GM23248 (cell line): ENCODE data around the gene LRP1. TPM values are rescaled to one million over a fixed set of nuclear protein-coding genes. Genes with fewer than 3 reads are reported as not detected.
A peak's percentile ranks its signal among the peaks of the same experiment; 100 is the strongest.

ENCODE experiments used
- DNase-seq: peaks from one replicate; pipeline ENCODE4 v3.0.0-alpha.2; 2015
- H2AFZ ChIP-seq: fragments of 200-600 bp; sonication (generic); 2 replicates; pipeline ENCODE4 v1.6.1; 2016; ENCODE audit warnings: antibody characterized with exemption
- H3F3A ChIP-seq: fragments of 200-600 bp; sonication (generic); 2 replicates; pipeline ENCODE4 v1.6.1; 2016; ENCODE audit warnings: mild to moderate bottlenecking, antibody characterized with exemption, mixed run types; ENCODE audit not compliant: insufficient read depth
- H3K27ac ChIP-seq: fragments of 200-600 bp; sonication (generic); 2 replicates; pipeline ENCODE4 v1.5.1; 2016; ENCODE audit warnings: mild to moderate bottlenecking
- H3K27me3 ChIP-seq: fragments of 200-600 bp; sonication (generic); replicated peaks from 2 replicates; pipeline ENCODE4 v1.6.1; 2016; ENCODE audit warnings: mild to moderate bottlenecking; ENCODE audit not compliant: insufficient read depth
- H3K36me3 ChIP-seq: fragments of 200-600 bp; sonication (generic); 2 replicates; pipeline ENCODE4 v1.6.1; 2016; ENCODE audit warnings: low read depth, mild to moderate bottlenecking
- H3K4me1 ChIP-seq: fragments of 200-600 bp; sonication (generic); 2 replicates; pipeline ENCODE4 v1.6.1; 2016; ENCODE audit warnings: mild to moderate bottlenecking; ENCODE audit not compliant: insufficient read depth
- H3K4me2 ChIP-seq: fragments of 200-600 bp; sonication (generic); one replicate; pipeline ENCODE4 v1.6.1; 2016; ENCODE audit warnings: mild to moderate bottlenecking; ENCODE audit not compliant: unreplicated experiment
- H3K4me3 ChIP-seq: fragments of 200-600 bp; sonication (generic); 2 replicates; pipeline ENCODE4 v1.5.1; 2016; ENCODE audit warnings: mild to moderate bottlenecking
- H3K79me2 ChIP-seq: fragments of 200-600 bp; sonication (generic); 2 replicates; pipeline ENCODE4 v1.6.1; 2016; ENCODE audit warnings: mild to moderate bottlenecking; ENCODE audit not compliant: insufficient read depth
- H3K9ac ChIP-seq: fragments of 200-600 bp; sonication (generic); 2 replicates; pipeline ENCODE4 v1.6.1; 2016; ENCODE audit warnings: mild to moderate bottlenecking
- H3K9me2 ChIP-seq: fragments of 200-600 bp; sonication (generic); 2 replicates; pipeline ENCODE4 v1.6.1; 2016; ENCODE audit warnings: mixed run types, mild to moderate bottlenecking, moderate library complexity; ENCODE audit not compliant: insufficient read depth
- H3K9me3 ChIP-seq: fragments of 200-600 bp; sonication (generic); one replicate; pipeline ENCODE4 v1.6.1; 2017; ENCODE audit warnings: low read depth
- H4K20me1 ChIP-seq: fragments of 200-600 bp; sonication (generic); 2 replicates; pipeline ENCODE4 v1.6.0; 2016; ENCODE audit not compliant: insufficient read depth
- EZH2 ChIP-seq: fragments of 200-600 bp; sonication (generic); IDR thresholded peaks from 2 replicates; pipeline ENCODE4 v1.6.1; 2018; ENCODE audit warnings: antibody characterized with exemption, mild to moderate bottlenecking; ENCODE audit not compliant: insufficient read depth, poor library complexity, severe bottlenecking
- EZH2phosphoT487 ChIP-seq: fragments of 200-600 bp; sonication (generic); IDR thresholded peaks from 2 replicates; pipeline ENCODE4 v1.6.1; 2018; ENCODE audit warnings: antibody characterized with exemption, moderate library complexity, mild to moderate bottlenecking, low read depth; ENCODE audit not compliant: insufficient read depth
- WGBS, 2 experiments: methylation state at CpG; one replicate each; pipeline ENCODE4 v1.1.6; 2015 to 2017; ENCODE audit warnings: low lambda C conversion rate in 2 of 2, low coverage in 1 of 2; ENCODE audit errors: missing lambda C conversion rate in 2 of 2; 5-methylcytosine and 5-hydroxymethylcytosine counted together
- in situ Hi-C: fragments of 300-500 bp; cut with MboI; formaldehyde crosslinking; loops from 2 replicates; pipeline ENCODE4 v1.15.0; 2020
- polyA plus RNA-seq: library from polyadenylated mRNA; unstranded; fragments of >200 nt; fragmentation: Nextera tagmentation; extraction: Ambion mirVana; gene quantifications from 2 replicates; pipeline ENCODE4 v1.2.1, GENCODE V29; 2016
- total RNA-seq: library from RNA; depleted of rRNA; stranded (reverse); fragments of >200 nt; shearing (Covaris generic); gene quantifications from 2 replicates; pipeline ENCODE4 v1.2.3, GENCODE V29; 2014

LRP1 gene
- total and polyA plus RNA-seq, 2 experiments from 2014 or later, result 166 to 257 TPM

GRCh38 chr12:57236925-57237595 is 108.8 kb downstream of the LRP1 start:
- no peaks in the 10 kb centered on the region for H4K20me1 ChIP-seq
- no peaks in the 10 kb centered on the region for H3K9me2 ChIP-seq
- no peak overlapping the region for H3K4me3 ChIP-seq
- H3K27ac ChIP-seq, result no peak overlapping the region
- no peaks in the 10 kb centered on the region for H3K9me3 ChIP-seq
- H2AFZ ChIP-seq, result no peak overlapping the region
- no peak overlapping the region for H3K9ac ChIP-seq
- WGBS, 2 experiments, result 31 to 42% methylated on average over 9 of the region's 9 CpGs
- H3F3A ChIP-seq, result peaks cover 39% of the 10 kb centered on the region
- peaks cover 25% of the 10 kb centered on the region for H3K36me3 ChIP-seq
- in situ Hi-C loops, result no loop called here
- peak; percentile 64 for DNase-seq
- peaks cover 11% of the 10 kb centered on the region; the same call in 1 of the 2 replicates for H3K79me2 ChIP-seq
- TF ChIP-seq EZH2phosphoT487 (no peak), EZH2 (no peak)
- H3K4me1 ChIP-seq, result peaks cover 13% of the 10 kb centered on the region
- no peak overlapping the region for H3K4me2 ChIP-seq
- no peaks in the 10 kb centered on the region for H3K27me3 ChIP-seq

- DNase-seq, result no peak
- H3F3A ChIP-seq, result peaks cover 39% of the 10 kb centered on the region
- no peaks in the 10 kb centered on the region for H3K27me3 ChIP-seq
- 65 to 69% methylated on average over 5 of the region's 5 CpGs for WGBS, 2 experiments
- peaks cover 15% of the 10 kb centered on the region for H3K4me1 ChIP-seq
- no peak for TF ChIP-seq EZH2
- TF ChIP-seq EZH2phosphoT487, result no peak
- no peak overlapping the region for H3K4me3 ChIP-seq
- no peak overlapping the region for H2AFZ ChIP-seq
- no peaks in the 10 kb centered on the region for H4K20me1 ChIP-seq
- in situ Hi-C loops, result no loop called here
- H3K9me2 ChIP-seq, result no peaks in the 10 kb centered on the region
- H3K27ac ChIP-seq, result no peak overlapping the region
- no peak overlapping the region for H3K4me2 ChIP-seq
- no peak overlapping the region for H3K9ac ChIP-seq
- peaks cover 20% of the 10 kb centered on the region for H3K36me3 ChIP-seq
- H3K9me3 ChIP-seq, result no peaks in the 10 kb centered on the region
- peaks cover 6% of the 10 kb centered on the region; the same call in 1 of the 2 replicates for H3K79me2 ChIP-seq
Measured at GRCh38 chr12:57237596-57237931, 109.3 kb downstream of the LRP1 start.

- peaks cover 18% of the 10 kb centered on the region for H3K4me1 ChIP-seq
- H3K36me3 ChIP-seq, result peaks cover 15% of the 10 kb centered on the region
- peak; percentile 58 for DNase-seq
- no peaks in the 10 kb centered on the region for H3K9me3 ChIP-seq
- H3K4me2 ChIP-seq, result peak overlapping the region; percentile 92
- H3K9ac ChIP-seq, result peak overlapping the region; percentile 43
- H3K9me2 ChIP-seq, result no peaks in the 10 kb centered on the region
- no peak overlapping the region for H3K27ac ChIP-seq
- in situ Hi-C loops, result no loop called here
- no peaks in the 10 kb centered on the region for H4K20me1 ChIP-seq
- no peak for TF ChIP-seq EZH2phosphoT487
- TF ChIP-seq EZH2, result no peak
- peaks cover 33% of the 10 kb centered on the region for H3F3A ChIP-seq
- peak overlapping the region; percentile 74 for H2AFZ ChIP-seq
- no peaks in the 10 kb centered on the region; the same call in 1 of the 2 replicates for H3K79me2 ChIP-seq
- peak overlapping the region; percentile 96 for H3K4me3 ChIP-seq
- 3 to 6% methylated on average over 53 to 63 of the region's 63 CpGs for WGBS, 2 experiments
- H3K27me3 ChIP-seq, result no peaks in the 10 kb centered on the region
Measured at GRCh38 chr12:57237932-57238853, 109.9 kb downstream of the LRP1 start.

GRCh38 chr12:57238854-57239554 is 110.7 kb downstream of the LRP1 start:
- TF ChIP-seq EZH2 (no peak), EZH2phosphoT487 (no peak)
- H3K9me2 ChIP-seq, result no peaks in the 10 kb centered on the region
- H2AFZ ChIP-seq, result peak overlapping the region; percentile 74
- in situ Hi-C loops, result no loop called here
- H3F3A ChIP-seq, result peaks cover 25% of the 10 kb centered on the region
- H3K27me3 ChIP-seq, result no peaks in the 10 kb centered on the region
- H3K4me2 ChIP-seq, result peak overlapping the region; percentile 92
- DNase-seq, result peak; percentile 89
- no peaks in the 10 kb centered on the region for H4K20me1 ChIP-seq
- 1% methylated on average over 42 to 47 of the region's 47 CpGs for WGBS, 2 experiments
- H3K27ac ChIP-seq, result peak overlapping the region; percentile 64
- H3K9me3 ChIP-seq, result no peaks in the 10 kb centered on the region
- H3K36me3 ChIP-seq, result peaks cover 8% of the 10 kb centered on the region
- H3K79me2 ChIP-seq, result no peaks in the 10 kb centered on the region
- peak overlapping the region; percentile 96 for H3K4me3 ChIP-seq
- peaks cover 23% of the 10 kb centered on the region for H3K4me1 ChIP-seq
- peak overlapping the region; percentile 90 for H3K9ac ChIP-seq
